ENCODE measurements around the gene OSM.

Gene OSM

GRCh38 chr22:30266445-30267381 is at the start of gene OSM:
Gene OSM (minus strand): TSS chr22:30266851. CDS start chr22:30266799, 52 bp downstream.
- no peak within 1 kb of the TSS for H3K4me3 ChIP-seq (ENCODE audit: low read depth, low read length)
- TF ChIP-seq CTCF (IDR thresholded peaks at IDR 0.05; ENCODE audit: low read depth, low read length, missing control alignments): no peak
- no peak for DNase-seq (ENCODE audit: low read depth)
- in situ Hi-C loops (cut with HindIII; ENCODE audit: low sequenced_read_pairs): no loop called here

- in situ Hi-C loops (cut with HindIII; ENCODE audit: low sequenced_read_pairs): no loop called here
- TF ChIP-seq CTCF (IDR thresholded peaks at IDR 0.05; ENCODE audit: low read depth, low read length, missing control alignments): no peak
- no peak overlapping the region for H3K4me3 ChIP-seq (ENCODE audit: low read depth, low read length)
- no peak for DNase-seq (ENCODE audit: low read depth)
Observed at GRCh38 chr22:30315962-30316576, 49.4 kb upstream of the OSM start.

GRCh38 chr22:30314915-30315314 is 48.3 kb upstream of the OSM start:
- TF ChIP-seq CTCF (IDR thresholded peaks at IDR 0.05; ENCODE audit: low read depth, low read length, missing control alignments): no peak
- DNase-seq (ENCODE audit: low read depth): no peak
- in situ Hi-C loops (cut with HindIII; ENCODE audit: low sequenced_read_pairs): no loop called here
- no peak overlapping the region for H3K4me3 ChIP-seq (ENCODE audit: low read depth, low read length)

GRCh38 chr22:30313527-30314363 is 47.1 kb upstream of the OSM start:
- no peak for TF ChIP-seq CTCF (IDR thresholded peaks at IDR 0.05; ENCODE audit: low read depth, low read length, missing control alignments)
- no peak for DNase-seq (ENCODE audit: low read depth)
- H3K4me3 ChIP-seq (ENCODE audit: low read depth, low read length): no peak overlapping the region
- in situ Hi-C loops (cut with HindIII; ENCODE audit: low sequenced_read_pairs): no loop called here

GRCh38 chr22:30312053-30312452 is 45.4 kb upstream of the OSM start:
- no peak for TF ChIP-seq CTCF (IDR thresholded peaks at IDR 0.05; ENCODE audit: low read depth, low read length, missing control alignments)
- DNase-seq (ENCODE audit: low read depth): no peak
- in situ Hi-C loops (cut with HindIII; ENCODE audit: low sequenced_read_pairs): no loop called here
- H3K4me3 ChIP-seq (ENCODE audit: low read depth, low read length): no peak overlapping the region
